HG02610 (cell line): ENCODE measurements around the gene ANKRD11.

Experiments
- ATAC-seq: cut with Tn5 transposase; IDR thresholded peaks from one replicate; pipeline ENCODE4 v1.9.1; 2021; ENCODE audit warnings: mild to moderate bottlenecking, moderate library complexity; ENCODE audit not compliant: unreplicated experiment

ANKRD11 gene

GRCh38 chr16:89507214-89507833 lies 17.0 kb upstream of the ANKRD11 start:
- ATAC-seq = no peak

GRCh38 chr16:89506791-89507191 lies 16.4 kb upstream of the ANKRD11 start:
- no peak for ATAC-seq

- ATAC-seq = no peak
Observed at GRCh38 chr16:89506113-89506504, 15.7 kb upstream of the ANKRD11 start.

GRCh38 chr16:89505204-89506112 lies 15.1 kb upstream of the ANKRD11 start:
- ATAC-seq = peak; percentile 41

- no peak for ATAC-seq
Observed at GRCh38 chr16:89504091-89504490, 13.7 kb upstream of the ANKRD11 start.

- ATAC-seq = no peak
Observed at GRCh38 chr16:89502081-89502843, 11.9 kb upstream of the ANKRD11 start.

- no peak for ATAC-seq
Observed at GRCh38 chr16:89499767-89500166, 9.4 kb upstream of the ANKRD11 start.

GRCh38 chr16:89498839-89499238 lies 8.5 kb upstream of the ANKRD11 start:
- no peak for ATAC-seq

GRCh38 chr16:89495121-89495520 lies 4.8 kb upstream of the ANKRD11 start:
- no peak for ATAC-seq

- ATAC-seq = no peak
Observed at GRCh38 chr16:89493776-89494175, 3.4 kb upstream of the ANKRD11 start.

GRCh38 chr16:89491974-89492687 lies 1.8 kb upstream of the ANKRD11 start:
- no peak for ATAC-seq

- no peak for ATAC-seq
Observed at GRCh38 chr16:89491238-89491869, 993 bp upstream of the ANKRD11 start.

GRCh38 chr16:89489898-89490438 lies 393 bp downstream of the ANKRD11 start:
- ATAC-seq = no peak

GRCh38 chr16:89489040-89489897 lies 1.1 kb downstream of the ANKRD11 start:
- ATAC-seq = no peak

- no peak for ATAC-seq
Observed at GRCh38 chr16:89485701-89486246, 4.6 kb downstream of the ANKRD11 start.

GRCh38 chr16:89484923-89485679 lies 5.3 kb downstream of the ANKRD11 start:
- peak; percentile 42 for ATAC-seq

GRCh38 chr16:89484041-89484501 lies 6.3 kb downstream of the ANKRD11 start:
- no peak for ATAC-seq

- ATAC-seq = no peak
Observed at GRCh38 chr16:89482817-89483205, 7.5 kb downstream of the ANKRD11 start.
